Fibroblast of mammary gland (primary cell): ENCODE measurements around the gene ZNF618.

Experiments
- DNase-seq: peaks from one replicate; pipeline ENCODE4 v3.0.0-alpha.2; 2010; ENCODE audit warnings: low read depth
- H3K4me3 ChIP-seq: 2 replicates; pipeline ENCODE4 v1.5.1; 2011; ENCODE audit warnings: low read depth, mild to moderate bottlenecking, low read length, moderate library complexity; ENCODE audit not compliant: control insufficient read depth
- CTCF ChIP-seq: conservative IDR thresholded peaks from 2 replicates; pipeline ENCODE4 v1.5.1; 2011; ENCODE audit warnings: low read depth, low read length, inconsistent platforms; ENCODE audit not compliant: control insufficient read depth, insufficient read depth

ZNF618 gene

DNA sequence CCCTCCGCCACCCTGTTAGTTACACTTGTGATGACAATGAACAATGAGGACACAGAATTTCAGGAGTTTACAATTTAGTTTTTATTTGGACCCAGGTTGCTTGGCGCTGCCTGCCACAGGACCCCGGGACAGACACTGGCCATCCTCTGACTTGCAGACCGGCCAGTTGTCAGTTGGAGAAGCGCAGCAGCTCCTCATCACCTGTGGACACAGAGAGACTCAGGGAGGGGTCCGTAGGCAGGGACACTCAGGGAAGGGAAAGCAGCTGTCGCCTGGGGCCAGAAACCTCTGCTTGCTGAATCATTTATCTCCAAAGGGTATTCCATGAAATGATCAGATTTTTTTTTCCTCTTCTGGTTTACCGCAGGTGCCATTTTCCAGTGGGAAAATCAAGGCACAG is 184.0 kb downstream of the ZNF618 start:
- no peak for TF ChIP-seq CTCF
- no peak for DNase-seq
- no peak overlapping the region for H3K4me3 ChIP-seq

GRCh38 chr9:114060711-114061110 is 184.6 kb downstream of the ZNF618 start:
- no peak for TF ChIP-seq CTCF
- no peak for DNase-seq
- H3K4me3 ChIP-seq, result no peak overlapping the region

GRCh38 chr9:114061292-114061691 is 185.2 kb downstream of the ZNF618 start:
- no peak for DNase-seq
- no peak overlapping the region for H3K4me3 ChIP-seq
- TF ChIP-seq CTCF, result no peak

DNA sequence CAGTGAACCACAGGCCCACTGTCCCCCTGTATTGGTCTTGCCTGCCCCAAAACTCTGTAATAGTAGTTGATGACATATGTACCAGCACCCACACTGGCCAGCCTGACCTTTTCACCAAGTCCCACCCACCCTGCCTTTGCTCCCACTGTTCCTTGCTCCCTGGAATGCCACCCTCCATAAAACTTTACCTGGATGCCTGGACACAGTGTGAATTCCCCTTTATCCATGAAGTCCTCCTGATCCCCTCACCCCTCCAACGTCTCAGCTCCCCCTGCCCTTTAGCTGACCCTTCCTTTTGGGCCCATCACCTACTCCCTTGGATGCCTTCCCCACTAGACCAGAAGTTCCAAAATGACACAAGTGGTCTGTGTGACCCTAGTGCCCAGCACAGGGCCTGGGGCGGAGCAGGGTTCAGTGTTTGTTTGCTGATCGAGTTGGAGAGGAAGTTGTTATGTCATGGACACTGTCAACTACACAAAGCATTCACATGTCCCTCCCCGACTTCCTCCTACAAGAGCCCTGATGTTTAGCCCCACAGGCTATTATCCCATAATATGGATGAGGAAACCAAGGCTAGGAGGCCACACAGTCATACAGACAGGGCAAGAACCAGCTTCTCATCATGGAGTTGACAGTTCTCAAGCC is 185.8 kb downstream of the ZNF618 start:
- DNase-seq, result no peak
- H3K4me3 ChIP-seq, result no peak overlapping the region
- no peak for TF ChIP-seq CTCF

DNA sequence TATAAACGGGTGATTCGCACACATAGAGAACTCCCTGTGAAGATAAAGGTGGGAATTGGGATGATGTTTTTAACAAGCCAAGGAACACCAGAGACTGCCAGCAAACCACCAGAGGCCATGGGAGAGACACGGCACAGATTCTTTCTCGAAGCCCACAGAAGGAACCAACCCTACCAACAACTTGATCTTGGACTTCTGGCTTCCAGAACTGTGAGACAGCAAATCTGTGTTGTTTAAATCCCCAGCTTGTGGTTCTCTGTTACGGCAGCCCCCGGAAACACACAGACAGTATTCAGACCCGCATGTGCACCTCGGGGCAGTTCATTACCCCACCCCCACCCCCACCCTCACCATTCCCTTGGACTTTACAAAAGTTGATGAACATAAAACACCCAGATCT is 189.2 kb downstream of the ZNF618 start:
- TF ChIP-seq CTCF, result no peak
- no peak overlapping the region for H3K4me3 ChIP-seq
- DNase-seq, result no peak

- DNase-seq, result no peak
- H3K4me3 ChIP-seq, result no peak overlapping the region
- TF ChIP-seq CTCF, result no peak
Measured at GRCh38 chr9:114069476-114070187, 193.5 kb downstream of the ZNF618 start.
